GM04503 (cell line): Measurements from ENCODE around the gene MARCHF9.
"Not testable (repeated sequence)": the region's sequence is repeated elsewhere in the genome, so short reads cannot be mapped to it uniquely, and the experiment has no call there.

Experiments used
- DNase-seq: peaks from one replicate; pipeline ENCODE4 v3.0.0-alpha.2; 2012; ENCODE audit warnings: low read depth

Gene MARCHF9

DNA sequence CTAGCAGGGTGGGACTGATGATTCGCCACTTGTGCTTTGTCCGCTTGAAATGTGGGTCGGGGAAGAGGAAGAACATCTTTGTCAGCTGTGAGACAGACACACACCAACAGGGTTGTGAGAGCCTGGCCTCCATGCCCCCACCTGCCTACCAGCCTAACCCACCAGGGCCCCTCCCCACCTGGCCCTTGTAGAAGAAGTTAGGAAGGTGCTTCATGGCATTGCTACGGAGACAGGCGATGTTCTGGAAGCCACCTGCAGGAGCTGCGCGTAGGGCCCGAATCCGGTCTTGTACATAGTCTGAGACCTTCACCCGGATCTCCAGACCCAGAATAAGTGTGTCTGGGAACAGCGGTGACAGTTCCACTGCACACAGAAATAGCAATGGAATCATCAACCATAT is 14.7 kb downstream of the MARCHF9 start:
- no peak for DNase-seq

DNA sequence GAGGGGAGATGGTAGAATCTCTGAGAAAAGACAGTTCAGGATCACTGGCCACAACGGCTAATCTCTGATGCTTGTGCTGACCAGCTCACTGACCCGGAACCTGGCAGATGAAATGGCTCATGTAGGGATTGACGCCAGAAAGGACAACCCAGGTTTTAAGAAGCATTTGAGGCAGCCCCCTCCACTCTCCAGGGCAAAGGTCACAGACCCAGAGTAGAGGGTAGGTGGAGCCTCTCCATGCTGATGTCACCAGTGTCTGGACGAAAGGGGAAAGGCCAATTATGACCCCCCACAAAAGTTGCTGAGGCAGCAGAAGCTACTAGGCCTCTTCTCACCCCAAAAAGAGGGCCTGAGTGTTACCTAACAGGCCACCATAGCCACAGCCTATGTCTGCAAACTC is 15.8 kb downstream of the MARCHF9 start:
- DNase-seq = no peak

DNA sequence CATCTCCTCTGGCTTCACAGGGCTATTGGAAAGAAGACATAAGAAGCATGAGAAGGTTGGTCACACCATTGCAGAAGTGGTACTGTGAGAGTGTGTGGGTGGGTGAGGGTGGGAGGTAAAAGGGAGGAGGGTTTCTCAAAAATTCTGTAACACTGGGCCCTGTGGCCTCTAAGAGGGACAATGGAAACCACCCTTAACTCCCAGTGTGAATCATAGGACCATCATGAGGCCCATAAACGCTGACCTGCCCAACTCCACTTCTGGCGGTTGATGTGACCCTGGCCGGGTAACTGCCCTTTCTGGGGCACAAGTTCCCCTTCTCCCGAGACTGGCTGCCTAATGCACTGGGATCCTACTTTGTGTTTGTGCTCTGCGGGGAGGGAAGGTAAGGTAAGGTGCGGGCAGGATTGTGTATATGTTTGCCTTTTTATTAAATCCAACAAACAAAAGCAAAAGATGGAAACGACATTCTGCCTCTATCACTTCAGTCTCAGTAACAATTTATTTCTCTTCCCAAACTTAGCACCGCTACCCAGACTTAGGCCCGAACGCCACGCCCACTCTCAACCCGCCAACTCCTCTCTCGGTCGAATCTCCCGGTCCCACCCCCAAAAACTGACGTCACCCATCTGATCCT is 16.5 kb downstream of the MARCHF9 start:
- no peak for DNase-seq

DNA sequence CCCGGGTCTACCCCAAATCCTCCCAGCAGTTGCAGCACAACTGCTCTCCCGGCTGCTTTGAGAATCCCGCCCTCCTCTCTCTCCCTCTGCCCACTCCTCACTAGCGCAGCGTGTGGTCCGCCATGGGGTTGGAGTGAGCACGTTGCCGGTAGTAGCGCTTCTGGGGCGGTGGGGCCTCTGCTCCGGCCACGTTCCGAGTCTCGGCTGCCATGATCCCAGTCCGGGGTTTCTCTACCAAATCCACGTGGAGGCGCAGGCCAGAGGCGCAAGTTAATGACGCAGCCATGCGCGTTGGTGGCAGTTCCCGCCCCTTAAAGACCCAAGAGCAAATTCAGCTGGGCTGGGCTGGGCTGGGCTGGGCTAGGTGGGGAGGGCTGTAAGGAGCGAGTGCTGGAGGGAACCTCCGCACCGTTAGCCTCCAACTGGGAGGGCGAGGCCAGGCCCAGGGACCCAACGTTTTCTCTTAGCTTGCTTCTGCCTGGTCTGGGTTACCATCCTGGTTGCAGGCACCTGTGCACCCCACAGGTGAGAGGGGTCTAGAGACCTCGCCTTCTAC is 17.0 kb downstream of the MARCHF9 start, which contains the start of gene METTL1:
Gene METTL1 (minus strand): TSS at position 233 of the 556 bp plus-strand sequence. CDS start 22 bp downstream, at position 211.
- DNase-seq = peak; percentile 83

DNA sequence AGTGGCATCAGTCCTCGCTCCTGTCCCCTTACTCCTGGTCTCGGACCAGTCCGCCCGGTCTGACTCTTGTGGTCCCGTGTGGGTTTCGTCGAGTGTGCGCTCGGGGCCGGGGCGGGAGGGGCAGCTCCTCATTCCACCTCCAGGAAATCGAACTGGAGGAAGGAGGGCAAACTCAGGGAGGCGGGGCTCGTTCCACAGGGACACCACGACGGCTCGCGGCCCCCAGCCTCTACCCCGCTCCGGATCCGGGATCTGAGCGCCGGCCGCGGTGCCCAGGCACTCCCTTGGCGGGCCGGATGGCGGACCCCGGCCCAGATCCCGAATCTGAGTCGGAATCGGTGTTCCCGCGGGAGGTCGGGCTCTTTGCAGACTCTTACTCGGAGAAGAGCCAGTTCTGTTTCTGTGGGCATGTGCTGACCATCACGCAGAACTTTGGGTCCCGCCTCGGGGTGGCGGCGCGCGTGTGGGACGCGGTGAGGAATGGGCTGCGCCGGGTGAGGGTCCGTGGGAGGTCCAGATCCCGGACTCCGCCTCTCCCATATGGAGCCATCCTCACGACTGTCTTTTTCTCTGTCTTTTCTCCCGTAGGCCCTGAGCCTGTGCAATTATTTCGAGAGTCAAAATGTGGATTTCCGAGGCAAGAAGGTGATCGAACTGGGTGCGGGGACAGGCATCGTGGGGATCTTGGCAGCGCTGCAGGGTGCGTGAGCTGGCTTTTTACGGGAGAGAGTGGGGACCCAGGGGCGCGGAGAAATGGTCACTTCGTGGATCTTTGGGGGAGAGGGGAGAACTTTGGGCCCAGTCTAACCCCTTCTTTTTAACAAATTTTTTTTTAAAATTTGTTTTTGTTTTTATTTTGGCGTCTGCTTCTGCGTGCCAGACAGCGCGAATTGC is 17.8 kb downstream of the MARCHF9 start, which contains the start of gene EEF1AKMT3:
Gene EEF1AKMT3 (plus strand): TSS at position 186 of the 894 bp plus-strand sequence. CDS start 111 bp downstream, at position 297.
- DNase-seq = no peak

DNA sequence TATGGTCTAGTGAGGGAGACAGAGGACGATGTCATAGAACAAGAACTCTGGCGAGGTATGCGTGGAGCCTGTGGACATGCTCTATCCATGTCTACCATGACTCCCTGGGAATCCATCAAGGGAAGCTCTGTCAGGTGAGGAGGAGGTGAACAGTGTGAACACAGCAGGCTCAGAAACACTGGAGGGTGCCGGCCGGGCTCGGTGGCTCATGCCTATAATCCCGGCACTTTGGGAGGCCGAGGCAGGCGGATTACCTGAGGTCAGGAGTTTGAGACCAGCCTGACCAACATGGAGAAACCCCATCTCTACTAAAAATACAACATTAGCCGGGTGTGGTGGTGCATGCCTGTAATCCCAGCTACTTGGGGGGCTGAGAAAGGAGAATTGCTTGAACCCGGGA is 19.7 kb downstream of the MARCHF9 start:
- not testable (repeated sequence) for DNase-seq

DNA sequence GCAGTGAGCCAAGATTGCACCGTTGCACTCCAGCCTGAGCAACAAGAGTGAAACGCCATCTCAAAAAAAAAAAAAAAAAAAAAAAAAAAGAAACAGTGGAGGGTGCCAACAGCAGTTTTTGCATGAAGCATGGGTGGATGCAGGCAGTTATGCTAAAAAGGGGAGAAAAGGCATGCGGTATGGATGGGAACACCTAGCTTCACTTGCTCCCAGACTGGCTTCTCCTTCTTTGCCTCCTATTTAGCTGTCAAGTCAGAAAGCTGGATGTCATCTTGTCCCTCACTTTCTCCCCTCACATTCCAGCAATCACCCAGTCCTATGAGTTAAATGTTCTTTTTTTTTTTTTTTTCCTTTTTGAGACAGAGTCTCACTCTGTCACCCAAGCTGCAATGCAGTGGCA is 20.1 kb downstream of the MARCHF9 start:
- DNase-seq = no peak

DNA sequence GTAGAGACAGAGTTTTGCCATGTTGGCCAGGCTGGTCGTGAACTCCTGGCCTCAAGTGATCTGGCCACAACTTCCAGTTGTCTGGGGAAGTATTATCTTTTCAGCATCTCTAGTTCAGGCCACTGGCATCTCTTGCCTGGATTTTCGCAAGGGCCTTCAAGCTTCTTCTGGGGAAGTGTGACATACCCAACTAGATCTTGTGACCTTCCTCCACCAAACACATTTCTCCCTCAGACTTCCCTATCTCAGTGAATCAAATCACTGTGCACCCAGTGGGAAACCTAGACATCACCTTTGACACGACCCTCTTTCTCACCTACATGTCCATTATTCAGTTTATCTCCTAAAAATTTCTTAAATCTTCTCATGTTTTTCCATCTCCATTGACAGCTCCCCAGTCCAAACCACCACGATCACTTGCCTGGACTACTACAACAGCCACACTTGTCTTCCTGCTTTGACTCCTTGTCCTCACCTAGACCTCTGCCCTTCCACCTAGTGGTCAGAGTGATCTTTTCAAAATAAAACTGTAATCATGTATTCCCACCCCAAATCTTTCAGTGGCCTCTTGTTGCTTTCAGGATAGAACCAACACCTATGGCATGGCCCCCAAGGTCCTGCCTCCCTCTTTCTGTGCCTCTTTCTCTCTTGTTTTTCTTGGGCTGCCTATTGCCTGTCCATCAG is 20.8 kb downstream of the MARCHF9 start:
- DNase-seq = no peak

DNA sequence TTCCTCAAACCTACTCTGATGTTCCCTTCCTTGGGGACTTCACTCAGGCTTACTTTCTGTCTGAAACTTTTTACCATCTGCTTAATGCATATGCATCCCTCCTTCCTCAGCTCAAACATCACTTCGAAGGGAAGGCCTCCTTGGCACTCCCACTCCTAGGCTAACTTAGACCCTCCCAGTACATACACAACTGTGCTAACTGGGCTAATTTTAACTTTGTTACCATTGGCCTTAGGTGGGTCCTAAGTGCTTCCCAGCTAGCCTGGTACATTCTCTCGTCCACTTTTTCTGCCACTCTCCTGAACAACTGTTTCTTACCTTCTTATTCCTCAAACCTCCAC is 21.3 kb downstream of the MARCHF9 start:
- DNase-seq = no peak

DNA sequence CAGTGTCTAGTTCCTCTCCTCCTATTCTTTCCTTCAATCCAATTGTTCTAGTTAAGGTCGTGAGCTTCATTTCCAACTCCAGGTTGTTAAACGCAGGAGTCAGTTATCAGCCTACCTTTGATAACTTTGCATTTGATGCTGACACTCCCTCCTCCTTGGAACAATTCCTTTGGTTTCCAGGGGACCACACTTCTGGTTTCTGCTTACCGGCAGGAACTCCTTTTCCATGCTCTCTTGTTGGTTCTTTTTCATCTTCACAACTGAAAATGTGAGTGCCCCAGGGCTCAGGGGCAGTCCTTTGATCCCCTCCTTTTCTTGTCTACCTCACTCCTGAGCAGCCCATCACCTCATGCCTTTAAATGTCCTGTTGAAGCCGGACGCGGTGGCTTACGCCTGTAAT is 22.5 kb downstream of the MARCHF9 start:
- DNase-seq = no peak

DNA sequence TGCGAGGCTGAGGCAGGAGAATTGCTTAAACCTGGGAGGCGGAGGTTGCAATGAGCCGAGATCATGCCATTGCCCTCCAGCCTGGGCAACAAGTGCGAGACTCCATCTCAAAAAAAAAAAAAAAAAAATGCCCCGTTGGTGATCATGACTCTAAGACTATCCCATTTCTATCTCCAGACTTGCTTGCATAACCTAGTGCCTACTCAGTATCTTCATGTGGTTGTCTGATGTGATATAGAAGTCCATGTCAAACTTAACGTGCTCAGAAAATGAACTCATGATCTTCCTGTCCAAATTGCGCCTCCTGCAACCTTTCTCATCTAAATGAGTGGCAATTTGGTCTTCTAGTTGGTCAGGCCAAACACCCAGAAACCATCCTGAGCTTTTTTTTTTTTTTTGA is 23.0 kb downstream of the MARCHF9 start:
- DNase-seq = no peak

DNA sequence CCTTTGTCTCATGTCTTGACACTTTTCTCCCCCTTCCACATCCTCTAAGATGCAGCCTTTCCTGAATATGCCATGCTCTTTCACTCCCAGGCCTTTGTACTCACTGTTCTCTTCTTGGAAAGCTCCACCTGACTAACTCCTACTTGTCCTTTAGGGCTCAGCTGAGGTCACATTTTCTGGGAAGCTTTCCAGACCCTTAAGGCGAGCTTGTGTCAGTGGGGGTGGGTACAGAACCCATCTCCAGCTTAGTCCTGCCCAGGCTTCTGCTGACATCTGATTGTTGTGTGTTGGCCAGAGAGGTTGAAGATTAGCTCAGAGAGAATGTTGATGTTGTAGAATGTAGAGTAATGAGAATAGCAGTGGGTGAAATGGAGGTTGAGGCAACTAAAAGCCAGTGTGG is 24.8 kb downstream of the MARCHF9 start:
- DNase-seq = no peak

DNA sequence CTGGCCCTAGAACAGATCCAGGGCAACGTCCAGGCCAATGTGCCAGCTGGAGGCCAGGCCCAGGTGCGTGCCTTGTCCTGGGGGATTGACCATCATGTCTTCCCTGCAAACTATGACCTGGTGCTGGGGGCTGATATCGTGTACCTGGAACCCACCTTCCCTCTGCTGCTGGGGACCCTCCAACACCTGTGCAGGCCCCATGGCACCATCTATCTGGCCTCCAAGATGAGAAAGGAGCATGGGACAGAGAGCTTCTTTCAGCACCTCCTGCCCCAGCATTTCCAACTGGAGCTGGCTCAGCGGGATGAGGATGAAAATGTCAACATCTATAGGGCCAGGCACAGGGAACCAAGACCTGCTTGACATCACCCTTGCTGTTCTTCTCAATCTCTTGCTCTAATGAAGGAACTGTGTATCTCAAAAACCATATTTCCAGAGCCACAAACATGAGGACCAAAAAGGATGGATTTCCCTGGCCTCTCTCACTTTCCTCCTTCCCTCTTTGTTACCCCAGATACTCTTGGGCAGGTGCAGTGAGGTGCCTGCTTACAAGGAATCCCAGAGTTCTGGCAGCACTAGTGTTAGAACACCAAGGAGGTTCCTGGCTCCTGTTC is 25.5 kb downstream of the MARCHF9 start:
- no peak for DNase-seq

DNA sequence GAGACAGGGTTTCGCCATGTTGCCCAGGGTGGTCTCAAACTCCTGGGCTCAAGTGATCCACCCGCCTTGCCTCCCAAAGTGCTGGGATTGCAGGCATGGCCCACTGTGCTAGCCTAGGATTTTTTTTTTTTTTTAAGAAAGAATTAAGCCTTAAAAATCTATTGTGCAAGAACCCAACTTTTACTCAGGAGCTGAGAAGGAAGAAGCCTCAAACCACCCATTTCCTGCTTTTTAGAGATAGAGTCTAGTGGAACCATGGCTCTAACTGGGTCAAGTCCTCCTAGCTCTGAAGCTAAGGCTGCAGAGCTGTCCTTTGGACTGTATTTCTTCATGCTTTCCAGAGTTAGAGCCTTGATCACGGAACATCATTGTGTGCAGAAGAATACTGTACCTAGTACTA is 26.3 kb downstream of the MARCHF9 start:
- no peak for DNase-seq

DNA sequence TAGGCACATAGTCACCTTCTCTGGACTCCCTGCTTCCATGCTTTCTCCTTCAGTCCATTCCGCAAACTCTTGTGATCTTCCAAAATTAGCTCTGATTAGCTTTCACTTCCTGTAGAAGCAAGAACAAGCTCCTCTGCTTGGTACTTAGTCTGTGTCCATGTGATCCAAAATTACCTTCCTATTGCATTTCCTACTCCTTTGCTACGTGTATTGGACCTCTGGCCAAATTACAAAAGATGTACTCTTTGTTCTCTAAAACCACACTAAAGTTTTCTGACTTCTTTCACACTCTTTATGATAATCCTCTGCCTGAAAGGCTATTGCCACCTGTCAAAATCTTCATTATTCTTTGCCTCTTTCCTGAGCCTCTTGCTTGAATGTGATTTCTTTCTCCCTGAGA is 26.9 kb downstream of the MARCHF9 start:
- DNase-seq = no peak

DNA sequence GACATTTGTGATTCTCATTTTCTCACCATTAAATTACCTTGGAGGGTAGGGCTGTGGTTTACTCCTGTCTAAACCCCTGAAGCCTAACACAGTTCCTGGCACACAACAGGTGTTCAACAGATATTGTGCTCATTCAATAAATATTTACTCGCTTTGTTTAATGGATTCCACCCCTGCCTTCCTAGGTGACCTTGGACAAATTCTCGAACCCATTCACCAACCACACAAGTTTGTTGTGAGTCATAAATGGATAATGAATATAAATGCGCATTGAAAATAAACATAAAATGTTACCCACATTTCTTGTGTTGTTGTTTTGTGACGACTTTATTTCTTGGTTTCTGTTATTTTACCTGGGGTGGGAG is 27.3 kb downstream of the MARCHF9 start:
- no peak for DNase-seq

DNA sequence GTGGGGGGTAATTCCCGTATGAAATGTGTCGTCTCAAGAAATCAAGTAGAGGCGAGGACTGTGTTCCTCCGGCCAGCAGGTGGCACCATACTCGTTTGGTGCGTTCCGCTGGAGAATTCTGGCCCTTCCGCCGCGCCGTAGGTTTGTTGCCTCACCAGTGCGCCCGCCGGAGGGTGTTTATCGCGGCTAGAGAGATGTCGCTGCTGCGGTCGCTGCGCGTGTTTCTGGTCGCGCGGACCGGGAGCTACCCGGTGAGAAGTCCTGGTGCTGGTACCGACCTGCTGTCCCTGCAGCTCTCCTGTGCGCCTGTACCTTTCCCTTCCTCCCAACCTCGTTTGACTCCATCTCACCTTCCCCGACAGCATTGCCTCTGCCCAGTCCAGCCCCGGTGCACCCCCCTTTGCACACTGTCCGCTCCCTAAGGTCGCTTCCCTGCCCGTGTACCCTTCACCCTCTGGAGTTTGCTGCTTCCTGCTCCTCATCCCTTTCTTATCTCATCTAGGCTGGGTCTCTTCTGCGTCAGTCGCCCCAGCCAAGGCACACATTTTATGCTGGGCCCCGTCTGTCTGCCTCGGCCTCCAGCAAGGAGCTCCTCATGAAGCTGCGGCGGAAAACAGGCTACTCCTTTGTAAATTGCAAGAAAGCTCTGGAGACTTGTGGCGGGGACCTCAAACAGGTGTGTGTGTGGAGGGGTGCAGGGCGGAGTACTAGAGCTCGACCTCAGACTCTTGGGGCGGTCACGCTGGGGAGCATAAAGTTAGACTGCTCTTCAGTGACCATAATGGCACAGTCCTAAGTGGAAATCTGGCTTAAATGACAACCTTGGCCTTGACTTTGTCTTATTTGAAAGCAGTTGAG is 27.9 kb downstream of the MARCHF9 start, which contains the start of gene TSFM:
Gene TSFM (plus strand): TSS at position 180 of the 858 bp plus-strand sequence. CDS start 15 bp downstream, at position 195.
- peak; percentile 55 for DNase-seq

DNA sequence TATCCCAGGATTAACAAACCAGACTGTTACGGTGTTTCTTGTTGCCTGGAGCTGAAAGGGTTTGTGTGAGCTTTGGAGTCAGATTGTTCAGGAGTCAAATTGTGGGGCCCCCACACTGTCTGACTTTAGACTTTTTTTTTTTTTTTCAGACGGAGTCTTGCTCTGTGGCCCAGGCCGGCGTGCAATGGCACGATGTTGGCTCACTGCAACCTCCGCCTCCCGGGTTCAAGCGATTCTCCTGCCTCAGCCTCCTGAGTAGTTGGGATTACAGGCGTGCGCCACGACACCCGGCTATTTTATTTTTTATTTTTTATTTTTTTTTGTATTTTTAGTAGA is 28.5 kb downstream of the MARCHF9 start:
- no peak for DNase-seq

DNA sequence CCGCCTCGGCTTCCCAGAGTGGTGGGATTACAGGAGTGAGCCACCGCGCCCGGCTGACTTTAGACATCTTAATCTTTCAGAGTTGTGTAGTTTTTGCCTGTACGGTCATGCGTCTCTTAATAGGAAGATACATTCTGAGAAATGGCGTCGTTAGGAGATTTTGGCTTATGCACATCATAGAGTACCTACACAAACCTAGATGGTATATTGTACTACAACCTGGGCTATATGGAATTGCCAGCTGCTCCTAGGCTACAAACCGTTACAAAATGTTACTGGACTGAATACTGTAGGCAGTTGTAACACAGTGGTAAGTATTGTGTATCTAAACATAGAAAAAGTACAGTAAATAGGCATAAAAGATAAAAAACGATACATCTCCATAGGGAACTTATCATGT is 29.0 kb downstream of the MARCHF9 start:
- DNase-seq = no peak

DNA sequence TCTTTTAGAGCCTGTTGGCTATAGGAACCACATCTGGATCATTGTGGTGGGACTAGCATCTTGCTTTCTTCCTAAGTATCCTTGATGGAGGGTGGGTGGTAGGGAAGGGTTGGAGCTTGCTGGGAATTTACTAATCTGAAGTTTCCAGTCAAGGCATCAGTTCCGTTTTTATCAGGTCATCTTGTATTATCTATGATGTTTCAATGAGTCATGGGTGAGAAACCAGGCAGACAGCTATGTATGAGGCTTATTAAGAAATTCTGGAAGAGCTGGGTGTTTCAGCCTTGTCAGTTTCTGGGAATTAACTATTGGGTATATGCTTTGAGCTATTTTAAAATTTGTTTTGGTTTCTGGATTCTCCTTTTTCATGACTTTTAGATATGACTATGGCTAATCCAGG is 39.0 kb downstream of the MARCHF9 start:
- peak; percentile 63 for DNase-seq

DNA sequence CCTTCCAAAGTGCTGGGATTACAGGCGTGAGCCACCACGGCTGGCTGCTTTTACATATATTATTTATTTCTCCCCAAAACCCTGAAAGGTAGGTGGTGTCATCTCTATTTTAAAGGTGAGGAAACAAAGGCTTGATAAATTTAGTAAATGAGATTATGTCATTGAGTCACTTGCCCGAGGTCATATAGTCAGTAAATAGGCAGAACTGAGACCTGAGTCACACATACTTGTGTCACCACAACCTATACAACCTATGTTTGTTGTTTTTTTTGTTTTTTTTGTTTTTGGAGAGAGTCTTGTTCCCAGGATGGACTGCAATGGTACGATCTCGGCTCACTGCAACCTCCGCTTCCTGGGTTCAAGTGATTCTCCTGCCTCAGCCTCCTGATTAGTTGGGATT is 40.5 kb downstream of the MARCHF9 start:
- no peak for DNase-seq
